HG02885 (cell line): ENCODE results near the gene BRMS1L.
"Not testable (repeated sequence)": the region's sequence is repeated elsewhere in the genome, so short reads cannot be mapped to it uniquely, and the experiment has no call there.

ENCODE experiments used
- ATAC-seq: cut with Tn5 transposase; IDR thresholded peaks from one replicate; pipeline ENCODE4 v1.9.1; 2021; ENCODE audit warnings: mild to moderate bottlenecking; ENCODE audit not compliant: unreplicated experiment, poor library complexity

BRMS1L gene

DNA sequence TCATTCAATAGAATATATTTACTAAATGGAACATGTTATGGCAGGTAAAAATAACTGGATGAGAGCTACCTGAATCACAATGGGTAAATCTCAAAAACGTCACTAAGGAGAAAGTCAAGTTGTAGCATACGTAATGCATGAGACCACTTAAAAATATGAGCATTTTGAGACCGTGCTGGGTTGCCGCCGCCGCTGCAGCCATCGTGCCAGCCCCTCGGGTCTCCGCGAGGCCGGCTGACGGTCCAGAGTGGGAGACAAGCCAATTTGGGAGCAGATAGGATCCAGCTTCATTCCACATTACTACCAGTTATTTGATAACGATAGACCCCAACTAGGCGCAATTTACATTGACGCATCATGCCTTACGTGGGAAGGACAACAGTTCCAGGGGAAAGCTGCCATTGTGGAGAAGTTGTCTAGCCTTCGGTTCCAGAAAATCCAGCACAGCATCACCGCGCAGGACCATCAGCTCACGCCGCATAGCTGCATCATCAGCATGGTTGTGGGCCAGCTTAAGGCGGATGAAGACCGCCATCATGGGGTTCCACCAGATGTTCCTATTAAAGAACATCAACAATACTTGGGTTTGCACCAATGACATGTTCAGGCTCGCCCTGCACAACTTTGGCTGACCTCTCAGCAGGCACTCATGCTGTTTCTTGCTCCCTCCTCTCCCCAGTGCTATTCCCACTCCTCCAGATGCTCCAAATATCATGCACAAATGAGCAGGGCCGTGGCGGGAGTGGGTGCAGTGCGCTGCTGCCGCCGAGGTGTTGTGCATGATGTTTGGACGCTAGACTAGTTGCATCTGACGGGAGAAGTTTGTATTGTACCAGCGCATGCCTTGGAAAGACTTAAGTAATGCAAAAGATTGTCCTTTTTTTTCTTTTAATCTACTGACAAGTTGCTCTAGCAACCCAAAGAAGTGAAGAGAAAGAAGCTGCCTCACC, 6.3 kb upstream of the BRMS1L start:
- ATAC-seq: no peak

GRCh38 chr14:35821564-35822411, 4.3 kb upstream of the BRMS1L start:
- no peak for ATAC-seq

DNA sequence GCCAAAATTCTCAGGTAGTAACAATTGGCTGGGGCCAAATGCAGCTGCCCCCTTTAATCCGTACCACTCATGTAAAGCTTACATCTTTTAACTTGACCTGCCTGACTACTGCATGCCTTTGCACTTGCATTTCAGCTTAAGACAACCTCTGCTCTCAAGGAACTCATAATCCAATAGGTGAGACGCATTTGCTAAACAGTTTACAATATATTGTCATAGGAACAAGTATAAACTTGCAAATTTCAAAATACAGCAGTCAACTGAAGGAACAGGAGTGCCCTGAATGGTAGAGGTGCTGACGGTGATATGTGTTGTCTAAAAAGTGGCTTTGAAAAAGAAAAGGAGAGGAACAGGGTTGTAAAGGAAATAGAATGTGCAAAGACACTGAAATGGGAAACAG, 3.6 kb upstream of the BRMS1L start:
- ATAC-seq: no peak

GRCh38 chr14:35824446-35825165, 1.5 kb upstream of the BRMS1L start:
- not testable (repeated sequence) for ATAC-seq

DNA sequence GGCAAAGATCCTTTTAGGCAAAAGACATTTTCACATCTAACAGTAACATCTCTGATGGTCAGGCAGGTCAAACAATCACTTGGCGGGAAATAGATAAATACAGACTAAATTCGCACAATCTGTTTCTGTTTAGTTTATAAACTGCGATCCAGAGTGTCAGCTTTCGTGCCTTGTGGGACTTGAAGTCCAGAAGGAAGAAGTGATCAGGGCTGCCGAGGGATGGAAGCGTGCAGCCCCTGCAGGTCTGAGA, 245 bp upstream of the BRMS1L start:
- ATAC-seq: no peak

DNA sequence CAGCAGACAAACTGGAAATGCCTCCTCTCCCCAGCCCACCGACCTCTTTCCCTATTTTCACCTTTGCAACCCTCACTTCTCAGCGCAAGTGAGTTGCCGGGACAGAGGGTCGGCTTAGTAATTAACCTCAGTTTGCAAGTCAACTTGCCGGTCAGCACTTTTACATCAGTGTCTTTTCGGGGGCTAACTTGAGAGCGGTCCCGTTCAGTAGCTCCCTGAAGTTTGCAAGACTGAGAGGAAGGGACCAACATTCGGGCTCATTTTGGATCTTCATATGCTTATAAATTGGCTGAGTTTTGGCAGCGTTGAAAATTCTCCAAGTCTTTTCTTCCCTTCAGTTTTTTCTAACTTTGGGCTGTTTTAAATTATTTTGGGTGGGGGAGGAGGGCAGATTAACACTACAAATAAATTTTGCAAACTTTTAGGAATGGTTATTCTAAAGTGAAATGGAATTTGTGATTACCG, 846 bp downstream of the BRMS1L start:
- no peak for ATAC-seq

DNA sequence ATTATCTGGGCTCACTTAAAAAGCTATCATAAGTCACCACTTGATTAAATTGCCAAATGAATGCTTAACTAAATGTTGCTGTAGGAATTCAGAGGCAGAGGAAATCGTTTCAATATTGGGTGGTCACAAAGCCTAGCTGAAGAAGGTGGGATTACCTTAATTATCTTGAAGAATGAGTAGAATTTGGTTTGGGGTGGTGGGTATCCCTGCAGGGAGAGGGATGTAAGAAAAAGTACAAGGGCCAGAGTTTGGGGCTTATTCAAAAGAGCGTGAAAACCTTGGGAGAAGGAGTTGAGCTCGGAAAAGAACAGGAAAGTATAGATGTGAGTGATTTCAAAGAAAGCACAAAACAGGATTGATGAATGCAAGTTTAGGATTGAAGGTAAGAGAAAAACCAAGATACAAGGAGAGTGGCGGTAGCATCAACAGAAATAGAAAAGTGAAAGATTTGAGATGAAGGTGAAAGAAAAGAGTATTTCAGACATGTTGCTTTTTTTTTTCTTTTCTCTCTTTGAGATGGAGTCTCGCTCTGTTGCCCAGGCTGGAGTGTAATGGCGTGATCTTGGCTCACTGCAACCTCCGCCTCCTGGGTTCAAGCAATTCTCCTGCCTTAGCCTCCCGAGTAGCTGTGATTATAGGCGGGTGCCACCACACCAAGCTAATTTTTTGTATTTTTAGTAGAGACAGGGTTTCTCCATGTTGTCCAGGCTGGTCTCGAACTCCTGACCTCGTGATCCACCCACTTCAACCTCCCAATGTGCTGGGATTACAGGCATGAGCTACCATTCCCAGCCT, 1.7 kb downstream of the BRMS1L start:
- no peak for ATAC-seq

- ATAC-seq: no peak
Observed at GRCh38 chr14:35829449-35829848, 3.3 kb downstream of the BRMS1L start.

DNA sequence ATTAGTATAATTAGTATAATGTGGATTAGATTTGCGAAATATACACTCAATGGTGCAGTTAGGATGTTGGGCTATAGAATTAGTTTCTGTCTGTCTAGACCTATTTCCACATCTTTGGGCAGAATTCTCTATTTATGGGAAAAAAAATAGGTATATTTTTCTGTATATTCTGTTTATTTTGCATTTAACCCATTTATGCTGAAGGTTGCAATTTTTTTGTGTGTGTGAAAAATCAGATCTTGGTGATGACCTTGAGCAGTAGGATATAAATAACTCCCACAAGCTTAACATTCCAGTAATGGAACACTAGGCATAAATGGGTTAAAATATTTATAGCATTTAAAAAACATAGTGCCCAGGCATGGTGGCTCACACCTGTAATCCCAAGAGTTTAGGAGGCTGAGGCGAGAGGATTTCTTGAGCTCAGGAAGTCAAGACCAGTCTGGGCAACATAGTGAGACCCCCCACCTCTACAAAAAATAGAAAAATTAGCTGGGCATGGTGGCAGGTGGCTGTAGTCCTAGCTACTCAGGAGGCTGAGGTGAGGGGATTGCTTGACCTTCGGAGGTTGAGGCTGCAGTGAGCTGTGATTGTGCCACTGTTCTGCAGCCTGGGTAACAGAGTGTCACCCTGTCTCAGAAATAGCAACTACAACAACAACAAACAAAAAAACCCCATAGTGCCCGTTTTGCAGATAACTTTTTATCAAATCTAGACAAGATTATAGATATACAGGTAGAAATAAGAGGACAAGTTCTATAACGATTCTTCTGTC, 9.3 kb downstream of the BRMS1L start:
- ATAC-seq: no peak

DNA sequence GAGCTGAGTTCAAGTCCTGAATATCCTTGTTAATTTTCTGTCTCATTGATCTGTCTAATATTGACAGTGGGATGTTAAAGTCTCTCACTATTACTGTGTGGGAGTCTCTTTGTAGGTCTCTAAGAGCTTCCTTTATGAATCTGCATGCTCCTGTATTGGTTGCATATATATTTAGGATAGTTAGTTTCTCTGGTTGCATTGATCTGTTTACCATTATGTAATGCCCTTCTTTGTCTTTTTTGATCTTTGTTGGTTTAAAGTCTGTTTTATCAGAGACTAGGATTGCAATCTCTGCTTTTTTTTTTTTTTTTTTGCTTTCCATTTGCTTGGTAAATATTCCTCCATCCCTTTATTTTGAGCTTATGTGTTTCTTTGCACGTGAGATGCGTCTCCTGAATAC, 15.6 kb downstream of the BRMS1L start:
- ATAC-seq: not testable (repeated sequence)

- ATAC-seq: not testable (repeated sequence)
Observed at GRCh38 chr14:35842245-35842644, 16.1 kb downstream of the BRMS1L start.

- no peak for ATAC-seq
Observed at GRCh38 chr14:35844494-35844893, 18.4 kb downstream of the BRMS1L start.

GRCh38 chr14:35847636-35848035, 21.5 kb downstream of the BRMS1L start:
- no peak for ATAC-seq

DNA sequence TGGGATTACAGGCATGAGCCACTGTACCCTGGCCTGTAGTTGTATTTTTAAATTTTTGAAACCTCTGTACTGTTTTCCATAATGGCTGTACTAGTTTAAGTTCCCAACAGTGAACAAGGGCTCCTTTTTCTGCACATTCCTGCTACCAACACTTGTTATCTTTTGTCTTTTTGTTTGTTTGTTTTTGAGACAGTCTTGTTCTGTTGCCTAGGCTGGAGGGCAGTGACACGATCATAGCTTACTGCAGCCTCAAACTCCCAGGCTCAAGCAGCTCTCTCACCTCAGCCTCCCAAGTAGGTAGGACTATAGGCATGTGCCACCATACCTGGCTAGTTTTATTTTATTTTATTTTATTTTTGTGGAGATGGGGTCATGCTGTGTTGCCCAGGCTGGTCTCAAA, 23.0 kb downstream of the BRMS1L start:
- no peak for ATAC-seq

DNA sequence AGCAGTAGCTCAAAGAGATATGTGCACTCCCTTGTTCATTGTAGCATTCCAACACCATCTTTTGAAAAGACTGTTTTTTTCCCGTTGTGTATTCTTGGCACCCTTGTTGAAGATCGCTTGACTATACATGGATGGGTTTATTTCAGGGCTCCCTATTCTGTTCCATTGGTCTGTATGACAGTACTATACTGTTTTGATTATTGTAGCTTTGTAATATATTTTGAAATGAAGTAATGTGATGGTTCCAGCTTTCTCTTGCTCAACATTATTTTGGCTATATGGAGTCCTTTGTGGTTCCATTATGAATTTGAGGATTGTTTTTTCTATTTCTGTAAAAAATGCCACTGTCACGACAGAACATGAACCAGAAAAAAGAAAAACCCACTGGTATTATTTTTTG, 25.7 kb downstream of the BRMS1L start:
- ATAC-seq: no peak

- ATAC-seq: no peak
Observed at GRCh38 chr14:35853225-35853624, 27.1 kb downstream of the BRMS1L start.

DNA sequence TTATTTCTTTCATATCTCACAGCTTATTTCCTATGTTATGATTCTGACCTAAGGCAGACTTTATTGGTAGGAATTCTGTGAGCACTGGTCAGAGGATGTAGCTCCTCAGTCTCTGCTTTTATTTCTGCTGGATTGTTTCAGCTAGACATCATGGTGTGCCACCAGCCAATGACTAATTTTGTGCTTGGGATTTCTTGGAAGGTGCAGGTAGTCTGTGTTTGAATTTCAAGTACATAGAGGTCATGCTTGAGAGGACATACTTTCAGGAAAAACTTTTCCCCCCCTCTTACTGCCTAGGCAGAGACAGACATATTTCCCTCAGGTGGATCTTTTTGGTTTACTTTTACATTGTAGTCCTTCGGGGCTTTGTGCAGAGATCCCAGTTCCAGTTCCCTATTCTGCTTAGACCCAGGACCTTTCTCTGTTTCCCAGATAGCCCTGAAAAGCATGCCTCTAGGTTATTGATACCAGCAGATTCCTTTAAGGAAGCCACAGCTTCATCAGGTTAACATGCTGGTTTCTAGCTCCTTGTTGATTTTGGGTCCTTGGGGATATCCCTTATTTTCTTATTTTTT, 28.6 kb downstream of the BRMS1L start:
- no peak for ATAC-seq

GRCh38 chr14:35855876-35856481, 29.8 kb downstream of the BRMS1L start:
- peak; percentile 98 for ATAC-seq
